Measurements from ENCODE around the gene BCKDK. TPM values are rescaled to one million over a fixed set of nuclear protein-coding genes. Genes with fewer than 3 reads are reported as not detected.

BCKDK gene
- total and polyA plus RNA-seq, 2 of the 8 experiments (the other 6 are each of a cell fraction or from before 2014, with no cell fraction given) = 49.6 to 77.1 TPM

DNA sequence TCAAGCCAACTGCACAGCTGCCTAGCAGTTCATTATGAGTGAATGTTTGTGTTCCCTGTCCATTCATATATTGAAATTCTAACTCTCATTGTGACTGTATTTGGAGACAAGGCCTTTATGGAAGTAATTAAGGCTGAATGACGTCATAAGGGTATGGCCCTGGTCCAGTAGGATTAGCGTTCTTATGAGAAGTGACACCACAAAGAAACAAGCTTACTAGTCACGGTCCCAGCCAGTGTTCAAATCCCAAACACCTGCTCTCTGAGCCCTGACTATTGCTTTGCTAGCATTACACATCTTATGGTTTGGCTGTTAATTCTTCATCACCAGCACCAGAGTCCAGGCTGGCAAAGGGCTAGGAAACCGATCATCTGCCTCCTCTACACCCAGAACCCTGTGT is 36.3 kb upstream of the BCKDK start:
- Histone ChIP-seq H3K79me1 (ENCODE audit: low read depth, low read length) (peaks cover 11% of the 10 kb centered on the region; the same call in 1 of the 2 replicates), H3K9me3 (ENCODE audit: insufficient read depth in 2 of 2, low read depth in 1 of 2, low read length in 1 of 2) (no peaks in the 10 kb centered on the region), H3K23me2 (ENCODE audit: low read depth, low read length) (peaks cover 7% of the 10 kb centered on the region; the same call in 1 of the 2 replicates), H2AK5ac (ENCODE audit: low read depth, low read length) (peak overlapping the region; percentile 4; the same call in 1 of the 2 replicates), H4K8ac (ENCODE audit: extremely low read depth, insufficient read depth, low read length) (no peak overlapping the region), H2BK12ac (ENCODE audit: low read depth, low read length) (no peak overlapping the region), H4K91ac (replicated peaks; ENCODE audit: insufficient read length, low read length) (no peak overlapping the region), H2AFZ (ENCODE audit: low read length) (no peak overlapping the region), H3K18ac (ENCODE audit: extremely low read depth, low read length) (no peak overlapping the region), H2BK120ac (replicated peaks; ENCODE audit: low read depth, low read length) (no peak overlapping the region), H2BK15ac (ENCODE audit: low read length) (no peak overlapping the region), H3K9ac (replicated peaks in 1 of 4; ENCODE audit: extremely low read depth in 1 of 4, low read depth in 3 of 4, low read length in 3 of 4) (peak overlapping the region in 2 of 4 experiments; percentile 5 to 78; a peak in 2 of 7 replicates), H4K5ac (ENCODE audit: insufficient read length, low read depth, low read length) (no peak overlapping the region), H3K27me3 (replicated peaks in 1 of 4; ENCODE audit: control insufficient read depth in 3 of 4, extremely low read depth in 1 of 4, insufficient read depth in 3 of 4, low read length in 3 of 4) (no peaks in the 10 kb centered on the region), H3K56ac (replicated peaks; ENCODE audit: insufficient read length, low read depth, low read length) (no peak overlapping the region), H2BK5ac (ENCODE audit: low read depth, low read length) (no peak overlapping the region), H3K4me2 (ENCODE audit: insufficient read depth in 1 of 2, low read depth in 2 of 2, low read length in 2 of 2) (peak overlapping the region; percentile 77 to 96), H3K79me2 (ENCODE audit: control insufficient read depth in 1 of 2, insufficient read depth in 2 of 2, low read length in 2 of 2) (peaks cover 13 to 66% of the 10 kb centered on the region in 2 experiments), H3K4me3 (ENCODE audit: extremely low read depth in 1 of 4, insufficient read depth in 2 of 4, low read depth in 3 of 4, low read length in 4 of 4) (peak overlapping the region; percentile 89 to 98 (median 90); a peak in 7 of 8 replicates), H3K4me1 (replicated peaks in 1 of 4; ENCODE audit: control insufficient read depth in 3 of 4, insufficient read depth in 4 of 4, low read length in 3 of 4) (peaks cover 0 to 1% (median 0%) of the 10 kb centered on the region in 4 experiments; a peak in 2 of 7 replicates), H3K23ac (ENCODE audit: insufficient read length) (no peak overlapping the region), H3K27ac (ENCODE audit: low read depth, low read length) (no peak overlapping the region), H3K14ac (ENCODE audit: insufficient read length) (no peak overlapping the region), H3K36me3 (ENCODE audit: control insufficient read depth in 2 of 4, insufficient read depth in 4 of 4, low read length in 3 of 4) (peaks cover 0 to 7% (median 3%) of the 10 kb centered on the region in 4 experiments; a peak in 3 of 8 replicates), H2BK20ac (ENCODE audit: low read length) (no peak overlapping the region), H4K20me1 (replicated peaks in 1 of 2; ENCODE audit: control insufficient read depth in 1 of 2, insufficient read depth in 2 of 2, low read length in 2 of 2) (peaks cover under 1 to 5% of the 10 kb centered on the region in 2 experiments), H3K4ac (replicated peaks; ENCODE audit: insufficient read length, low read depth, low read length) (no peak overlapping the region)
- CTCF ChIA-PET (ENCODE audit: partially characterized antibody) = interaction anchor here (1.5 kb wide), 1 partner anchor 11 kb away, joined by 3 read pairs; no protein-coding TSS in a partner anchor
- DNase-seq (ENCODE audit: low read depth in 1 of 2, low spot score in 2 of 2) (no peak), FAIRE-seq (no peak)
- POLR2A ChIA-PET (ENCODE audit: partially characterized antibody) = interaction anchor here (1.3 to 4.9 kb wide), 3 partner anchors 13 to 87 kb away, joined by 3 to 34 read pairs (median 3); partner anchors contain the start of gene HSD3B7
- no peak for TF ChIP-seq SRF (IDR thresholded peaks at IDR 0.05; ENCODE audit: low read depth, low read length)
- no peak for TF ChIP-seq RFX5 (IDR thresholded peaks at IDR 0.05; ENCODE audit: borderline replicate concordance, low read depth, low read length)
- TF ChIP-seq CTBP2 (IDR thresholded peaks at IDR 0.05; ENCODE audit: borderline replicate concordance, insufficient read depth, insufficient read length, low read length) = no peak
- no peak for TF ChIP-seq SP4 (IDR thresholded peaks at IDR 0.05; ENCODE audit: low read length)
- TF ChIP-seq RAD21 (IDR thresholded peaks at IDR 0.05 in 1 of 2, conservative IDR thresholded peaks at IDR 0.05 in 1 of 2; ENCODE audit: low read depth in 2 of 2, low read length in 2 of 2) = no peak
- TF ChIP-seq TBP (IDR thresholded peaks at IDR 0.05; ENCODE audit: low read depth, low read length) = no peak
- TF ChIP-seq, protein P1, sequence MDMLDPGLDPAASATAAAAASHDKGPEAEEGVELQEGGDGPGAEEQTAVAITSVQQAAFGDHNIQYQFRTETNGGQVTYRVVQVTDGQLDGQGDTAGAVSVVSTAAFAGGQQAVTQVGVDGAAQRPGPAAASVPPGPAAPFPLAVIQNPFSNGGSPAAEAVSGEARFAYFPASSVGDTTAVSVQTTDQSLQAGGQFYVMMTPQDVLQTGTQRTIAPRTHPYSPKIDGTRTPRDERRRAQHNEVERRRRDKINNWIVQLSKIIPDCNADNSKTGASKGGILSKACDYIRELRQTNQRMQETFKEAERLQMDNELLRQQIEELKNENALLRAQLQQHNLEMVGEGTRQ (IDR thresholded peaks at IDR 0.05; ENCODE audit: low read length) = no peak
- no peak for TF ChIP-seq CHD1 (IDR thresholded peaks at IDR 0.05; ENCODE audit: low read depth, low read length)
- TF ChIP-seq RXRA (IDR thresholded peaks at IDR 0.05; ENCODE audit: insufficient read depth, low read depth, low read length) = no peak
- no peak for TF ChIP-seq POU5F1 (IDR thresholded peaks at IDR 0.05; ENCODE audit: low read depth, low read length)
- no peak for TF ChIP-seq SP1 (IDR thresholded peaks at IDR 0.05; ENCODE audit: low read depth, low read length)
- WGBS, 2 experiments (ENCODE audit: extremely low coverage in 1 of 2, insufficient coverage in 1 of 2, insufficient read length in 1 of 2, insufficient replicate concordance in 2 of 2, low coverage in 1 of 2, low lambda C conversion rate in 2 of 2, missing lambda C conversion rate in 1 of 2) = 83% methylated on average over 4 of the region's 4 CpGs; no CpG with 5 or more reads in 1 of the 2 experiments
